H1 (cell line): ENCODE data around the gene YIPF6. TPM values are rescaled to one million over a fixed set of nuclear protein-coding genes. Genes with fewer than 3 reads are reported as not detected.

Source experiments
- CBX5 ChIP-seq: fragments of 300-800, 300-1000 bp; sonication (generic); IDR thresholded peaks from 2 replicates; pipeline ENCODE4 v1.7.1; 2016; ENCODE audit warnings: antibody characterized with exemption, low read length, low read depth
- CHD2 ChIP-seq: IDR thresholded peaks from 2 replicates; pipeline ENCODE4 v1.6.1; 2012; ENCODE audit warnings: low read length, improper control_type of control experiment
- FOSL1 ChIP-seq: IDR thresholded peaks from 2 replicates; pipeline ENCODE4 v1.6.1; 2011; ENCODE audit warnings: mild to moderate bottlenecking, low read depth, low read length, moderate library complexity; ENCODE audit not compliant: insufficient read depth
- KDM1A ChIP-seq: fragments of 200-600, 300-600 bp; sonication (generic); IDR thresholded peaks from 2 replicates; pipeline ENCODE4 v1.7.1; 2016; ENCODE audit warnings: mild to moderate bottlenecking, low read length, borderline replicate concordance
- POLR2AphosphoS5 ChIP-seq: IDR thresholded peaks from 2 replicates; pipeline ENCODE4 v1.6.1; 2011; ENCODE audit warnings: low read depth, low read length
- SRF ChIP-seq: IDR thresholded peaks from 2 replicates; pipeline ENCODE4 v1.6.1; 2011; ENCODE audit warnings: mild to moderate bottlenecking, low read depth, low read length, moderate library complexity
- YY1 ChIP-seq: IDR thresholded peaks from 2 replicates; pipeline ENCODE4 v1.6.1; 2011; ENCODE audit warnings: low read depth, mild to moderate bottlenecking, low read length
- polyA plus RNA-seq, 7 experiments: library from polyadenylated mRNA; depleted of rRNA in 3 of 7; stranded (reverse) in 5 of 7; unstranded in 2 of 7; fragments of >200 nt in 5 of 7; fragments of 200-250 nt in 2 of 7; gene quantifications; 1 replicate in 5 of 7; 2 replicates in 1 of 7; 4 replicates in 1 of 7; pipeline versions ENCODE4 v1.2.1 to v1.2.3, GENCODE V29; 2011 to 2013; ENCODE audit warnings: missing spikeins in 2 of 7, mixed read lengths in 2 of 7
- total RNA-seq: library from RNA; stranded (reverse); fragmentation: NEBNext Ultra II Directional; extraction: Animal tissue kit (Norgen Biotek cat#: 25700); gene quantifications from 2 replicates; pipeline ENCODE4 v1.2.1, GENCODE V29; 2021
- TF ChIP-seq, protein P1 (sequence below): fragments of 300-600 bp; sonication (generic); IDR thresholded peaks from 2 replicates; pipeline ENCODE4 v1.7.1; 2012; ENCODE audit warnings: low read length, moderate library complexity, mild to moderate bottlenecking, inconsistent platforms; ENCODE audit not compliant: insufficient replicate concordance

The YIPF6 gene
- total and polyA plus RNA-seq, 2 of the 8 experiments (the other 6 are each of a cell fraction or from before 2014, with no cell fraction given), result 16.9 to 34.1 TPM

DNA sequence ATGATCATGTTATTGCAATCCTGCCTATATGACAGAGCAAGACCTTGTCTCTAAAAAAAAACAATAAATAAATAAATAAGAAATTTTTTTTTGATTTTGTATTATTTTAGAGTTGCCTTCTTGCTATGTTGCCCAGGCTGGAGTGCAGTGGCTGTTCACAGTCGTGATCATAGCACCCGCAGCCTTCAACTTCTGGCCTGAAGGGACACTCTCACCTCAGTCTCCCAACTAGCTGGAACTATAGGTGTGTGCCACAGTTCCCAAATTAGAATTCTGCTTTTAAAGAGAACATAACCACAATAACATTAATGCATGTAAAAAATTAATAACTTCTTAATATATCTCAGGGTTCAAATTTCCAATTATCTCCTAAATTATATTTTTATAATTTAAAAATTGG lies 7.8 kb downstream of the YIPF6 start (continued):
- TF ChIP-seq, protein P1, sequence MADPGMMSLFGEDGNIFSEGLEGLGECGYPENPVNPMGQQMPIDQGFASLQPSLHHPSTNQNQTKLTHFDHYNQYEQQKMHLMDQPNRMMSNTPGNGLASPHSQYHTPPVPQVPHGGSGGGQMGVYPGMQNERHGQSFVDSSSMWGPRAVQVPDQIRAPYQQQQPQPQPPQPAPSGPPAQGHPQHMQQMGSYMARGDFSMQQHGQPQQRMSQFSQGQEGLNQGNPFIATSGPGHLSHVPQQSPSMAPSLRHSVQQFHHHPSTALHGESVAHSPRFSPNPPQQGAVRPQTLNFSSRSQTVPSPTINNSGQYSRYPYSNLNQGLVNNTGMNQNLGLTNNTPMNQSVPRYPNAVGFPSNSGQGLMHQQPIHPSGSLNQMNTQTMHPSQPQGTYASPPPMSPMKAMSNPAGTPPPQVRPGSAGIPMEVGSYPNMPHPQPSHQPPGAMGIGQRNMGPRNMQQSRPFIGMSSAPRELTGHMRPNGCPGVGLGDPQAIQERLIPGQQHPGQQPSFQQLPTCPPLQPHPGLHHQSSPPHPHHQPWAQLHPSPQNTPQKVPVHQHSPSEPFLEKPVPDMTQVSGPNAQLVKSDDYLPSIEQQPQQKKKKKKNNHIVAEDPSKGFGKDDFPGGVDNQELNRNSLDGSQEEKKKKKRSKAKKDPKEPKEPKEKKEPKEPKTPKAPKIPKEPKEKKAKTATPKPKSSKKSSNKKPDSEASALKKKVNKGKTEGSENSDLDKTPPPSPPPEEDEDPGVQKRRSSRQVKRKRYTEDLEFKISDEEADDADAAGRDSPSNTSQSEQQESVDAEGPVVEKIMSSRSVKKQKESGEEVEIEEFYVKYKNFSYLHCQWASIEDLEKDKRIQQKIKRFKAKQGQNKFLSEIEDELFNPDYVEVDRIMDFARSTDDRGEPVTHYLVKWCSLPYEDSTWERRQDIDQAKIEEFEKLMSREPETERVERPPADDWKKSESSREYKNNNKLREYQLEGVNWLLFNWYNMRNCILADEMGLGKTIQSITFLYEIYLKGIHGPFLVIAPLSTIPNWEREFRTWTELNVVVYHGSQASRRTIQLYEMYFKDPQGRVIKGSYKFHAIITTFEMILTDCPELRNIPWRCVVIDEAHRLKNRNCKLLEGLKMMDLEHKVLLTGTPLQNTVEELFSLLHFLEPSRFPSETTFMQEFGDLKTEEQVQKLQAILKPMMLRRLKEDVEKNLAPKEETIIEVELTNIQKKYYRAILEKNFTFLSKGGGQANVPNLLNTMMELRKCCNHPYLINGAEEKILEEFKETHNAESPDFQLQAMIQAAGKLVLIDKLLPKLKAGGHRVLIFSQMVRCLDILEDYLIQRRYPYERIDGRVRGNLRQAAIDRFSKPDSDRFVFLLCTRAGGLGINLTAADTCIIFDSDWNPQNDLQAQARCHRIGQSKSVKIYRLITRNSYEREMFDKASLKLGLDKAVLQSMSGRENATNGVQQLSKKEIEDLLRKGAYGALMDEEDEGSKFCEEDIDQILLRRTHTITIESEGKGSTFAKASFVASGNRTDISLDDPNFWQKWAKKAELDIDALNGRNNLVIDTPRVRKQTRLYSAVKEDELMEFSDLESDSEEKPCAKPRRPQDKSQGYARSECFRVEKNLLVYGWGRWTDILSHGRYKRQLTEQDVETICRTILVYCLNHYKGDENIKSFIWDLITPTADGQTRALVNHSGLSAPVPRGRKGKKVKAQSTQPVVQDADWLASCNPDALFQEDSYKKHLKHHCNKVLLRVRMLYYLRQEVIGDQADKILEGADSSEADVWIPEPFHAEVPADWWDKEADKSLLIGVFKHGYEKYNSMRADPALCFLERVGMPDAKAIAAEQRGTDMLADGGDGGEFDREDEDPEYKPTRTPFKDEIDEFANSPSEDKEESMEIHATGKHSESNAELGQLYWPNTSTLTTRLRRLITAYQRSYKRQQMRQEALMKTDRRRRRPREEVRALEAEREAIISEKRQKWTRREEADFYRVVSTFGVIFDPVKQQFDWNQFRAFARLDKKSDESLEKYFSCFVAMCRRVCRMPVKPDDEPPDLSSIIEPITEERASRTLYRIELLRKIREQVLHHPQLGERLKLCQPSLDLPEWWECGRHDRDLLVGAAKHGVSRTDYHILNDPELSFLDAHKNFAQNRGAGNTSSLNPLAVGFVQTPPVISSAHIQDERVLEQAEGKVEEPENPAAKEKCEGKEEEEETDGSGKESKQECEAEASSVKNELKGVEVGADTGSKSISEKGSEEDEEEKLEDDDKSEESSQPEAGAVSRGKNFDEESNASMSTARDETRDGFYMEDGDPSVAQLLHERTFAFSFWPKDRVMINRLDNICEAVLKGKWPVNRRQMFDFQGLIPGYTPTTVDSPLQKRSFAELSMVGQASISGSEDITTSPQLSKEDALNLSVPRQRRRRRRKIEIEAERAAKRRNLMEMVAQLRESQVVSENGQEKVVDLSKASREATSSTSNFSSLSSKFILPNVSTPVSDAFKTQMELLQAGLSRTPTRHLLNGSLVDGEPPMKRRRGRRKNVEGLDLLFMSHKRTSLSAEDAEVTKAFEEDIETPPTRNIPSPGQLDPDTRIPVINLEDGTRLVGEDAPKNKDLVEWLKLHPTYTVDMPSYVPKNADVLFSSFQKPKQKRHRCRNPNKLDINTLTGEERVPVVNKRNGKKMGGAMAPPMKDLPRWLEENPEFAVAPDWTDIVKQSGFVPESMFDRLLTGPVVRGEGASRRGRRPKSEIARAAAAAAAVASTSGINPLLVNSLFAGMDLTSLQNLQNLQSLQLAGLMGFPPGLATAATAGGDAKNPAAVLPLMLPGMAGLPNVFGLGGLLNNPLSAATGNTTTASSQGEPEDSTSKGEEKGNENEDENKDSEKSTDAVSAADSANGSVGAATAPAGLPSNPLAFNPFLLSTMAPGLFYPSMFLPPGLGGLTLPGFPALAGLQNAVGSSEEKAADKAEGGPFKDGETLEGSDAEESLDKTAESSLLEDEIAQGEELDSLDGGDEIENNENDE, result no peak
- no peak for TF ChIP-seq FOSL1
- TF ChIP-seq YY1, result no peak
- no peak for TF ChIP-seq CHD2
- no peak for TF ChIP-seq SRF
- no peak for TF ChIP-seq CBX5
- TF ChIP-seq POLR2AphosphoS5, result no peak
- no peak for TF ChIP-seq KDM1A
